HEK293 (cell line): ENCODE measurements around the gene ZHX3.

Source experiments
- CTCF ChIP-seq: fragments of 450-650 bp; formaldehyde crosslinking; IDR thresholded peaks from 2 replicates; pipeline ENCODE4 v1.5.1; 2016; ENCODE audit warnings: missing biosample characterization, missing genetic modification characterization
- ZBTB8A ChIP-seq: fragments of 450-650 bp; formaldehyde crosslinking; IDR thresholded peaks from 2 replicates; pipeline ENCODE4 v1.5.1; 2016; ENCODE audit warnings: missing biosample characterization, missing genetic modification characterization
- ZFP41 ChIP-seq: fragments of 450-650 bp; formaldehyde crosslinking; IDR thresholded peaks from 2 replicates; pipeline ENCODE4 v1.5.1; 2016; ENCODE audit warnings: missing biosample characterization, missing genetic modification characterization, borderline replicate concordance
- ZIC2 ChIP-seq: fragments of 450-650 bp; formaldehyde crosslinking; IDR thresholded peaks from 2 replicates; pipeline ENCODE4 v1.5.1; 2016; ENCODE audit warnings: missing biosample characterization, missing genetic modification characterization
- ZNF274 ChIP-seq, 2 experiments: fragments of 200-500 bp in 1 of 2; fragments of 450-650 bp in 1 of 2; sonication (Bioruptor generic) in 1 of 2; formaldehyde crosslinking in 1 of 2; IDR thresholded peaks; 2 replicates each; pipeline versions ENCODE4 v1.5.1 to v1.6.1; 2014 to 2016; ENCODE audit warnings: borderline replicate concordance in 1 of 2, inconsistent platforms in 1 of 2, low read length in 1 of 2, missing biosample characterization in 1 of 2, missing genetic modification characterization in 1 of 2
- ZNF776 ChIP-seq: fragments of 450-650 bp; formaldehyde crosslinking; IDR thresholded peaks from 2 replicates; pipeline ENCODE4 v1.5.0; 2017; ENCODE audit warnings: missing biosample characterization, missing genetic modification characterization, borderline replicate concordance
- ZXDB ChIP-seq: fragments of 450-650 bp; formaldehyde crosslinking; IDR thresholded peaks from 2 replicates; pipeline ENCODE4 v1.5.1; 2016; ENCODE audit warnings: missing biosample characterization, missing genetic modification characterization

GRCh38 chr20:41154436-41155176 lies 162.9 kb downstream of the ZHX3 start:
- no peak for TF ChIP-seq ZXDB
- TF ChIP-seq CTCF (tag by site-specific recombination): no peak
- no peak for TF ChIP-seq ZNF776 (tag by site-specific recombination)
- TF ChIP-seq ZBTB8A (tag by site-specific recombination): no peak
- TF ChIP-seq ZFP41: no peak
- no peak for TF ChIP-seq ZNF274 (IDR thresholded peaks at IDR 0.05; ENCODE audit: low read length)
- no peak for TF ChIP-seq ZNF274 (tag by site-specific recombination; IDR thresholded peaks at IDR 0.05; ENCODE audit: borderline replicate concordance)
- TF ChIP-seq ZIC2 (tag by site-specific recombination): no peak
